HG02973 (cell line): ENCODE results near the gene CD84.
"Not testable (repeated sequence)": the region's sequence is repeated elsewhere in the genome, so short reads cannot be mapped to it uniquely, and the experiment has no call there.

Experiments
- ATAC-seq: cut with Tn5 transposase; IDR thresholded peaks from one replicate; pipeline ENCODE4 v1.9.1; 2021; ENCODE audit warnings: moderate library complexity; ENCODE audit not compliant: unreplicated experiment

Gene CD84

GRCh38 chr1:160542303-160542945 lies 36.9 kb downstream of the CD84 start:
- no peak for ATAC-seq

- no peak for ATAC-seq
Observed at GRCh38 chr1:160541622-160542302, 37.5 kb downstream of the CD84 start.

GRCh38 chr1:160540859-160541233 lies 38.5 kb downstream of the CD84 start:
- ATAC-seq = no peak

GRCh38 chr1:160539990-160540858 lies 39.1 kb downstream of the CD84 start:
- peak; percentile 93 for ATAC-seq

GRCh38 chr1:160539684-160539989 lies 39.7 kb downstream of the CD84 start:
- ATAC-seq = no peak

- no peak for ATAC-seq
Observed at GRCh38 chr1:160538985-160539651, 40.2 kb downstream of the CD84 start.

GRCh38 chr1:160537714-160538665 lies 41.3 kb downstream of the CD84 start:
- ATAC-seq = no peak

GRCh38 chr1:160534823-160535605 lies 44.3 kb downstream of the CD84 start:
- no peak for ATAC-seq

GRCh38 chr1:160532557-160532813 lies 46.8 kb downstream of the CD84 start:
- ATAC-seq = not testable (repeated sequence)

- ATAC-seq = not testable (repeated sequence)
Observed at GRCh38 chr1:160531809-160532556, 47.3 kb downstream of the CD84 start.

GRCh38 chr1:160529401-160529952 lies 49.8 kb downstream of the CD84 start:
- ATAC-seq = not testable (repeated sequence)

- ATAC-seq = not testable (repeated sequence)
Observed at GRCh38 chr1:160523789-160524188, 55.5 kb downstream of the CD84 start.

GRCh38 chr1:160522622-160523345 lies 56.5 kb downstream of the CD84 start, which contains the start of gene SLAMF6:
Gene SLAMF6, minus strand, starts transcription at chr1:160523255. Its CDS starts 63 bp downstream, at chr1:160523192.
- ATAC-seq = peak; percentile 52

- ATAC-seq = peak; percentile 15
Observed at GRCh38 chr1:160522136-160522535, 57.2 kb downstream of the CD84 start.

- ATAC-seq = no peak
Observed at GRCh38 chr1:160521554-160521953, 57.7 kb downstream of the CD84 start.

- ATAC-seq = no peak
Observed at GRCh38 chr1:160520999-160521398, 58.3 kb downstream of the CD84 start.

- ATAC-seq = no peak
Observed at GRCh38 chr1:160520582-160520981, 58.7 kb downstream of the CD84 start.
